Muscle layer of duodenum (tissue), 2 donors: Measurements from ENCODE around the gene SUN5.
"Not testable (repeated sequence)": the region's sequence is repeated elsewhere in the genome, so short reads cannot be mapped to it uniquely, and the experiment has no call there.

Experiments used
- H3K27ac ChIP-seq: one replicate; pipeline ENCODE4 v1.7.0; 2013; ENCODE audit warnings: mild to moderate bottlenecking, low read length
- H3K27me3 ChIP-seq: one replicate; pipeline ENCODE4 v1.7.0; 2013; ENCODE audit warnings: low read depth, mild to moderate bottlenecking, control low read depth, low read length
- H3K36me3 ChIP-seq, 2 donors: one replicate each; pipeline ENCODE4 v1.7.0; 2013; ENCODE audit warnings: low read length in 2 of 2, control low read depth in 1 of 2, mild to moderate bottlenecking in 1 of 2; ENCODE audit not compliant: insufficient read depth in 2 of 2, control insufficient read depth in 1 of 2
- H3K4me1 ChIP-seq, 2 donors: one replicate each; pipeline ENCODE4 v1.7.0; 2013; ENCODE audit warnings: low read length in 2 of 2, mild to moderate bottlenecking in 2 of 2, control low read depth in 1 of 2, moderate library complexity in 1 of 2; ENCODE audit not compliant: insufficient read depth in 2 of 2, control insufficient read depth in 1 of 2
- H3K4me3 ChIP-seq, 2 donors: one replicate each; pipeline ENCODE4 v1.7.0; 2013; ENCODE audit warnings: low read length in 2 of 2, low read depth in 1 of 2, mild to moderate bottlenecking in 1 of 2
- H3K9me3 ChIP-seq, 2 donors: one replicate each; pipeline ENCODE4 v1.7.0; 2013; ENCODE audit warnings: low read length in 2 of 2, control low read depth in 1 of 2, mild to moderate bottlenecking in 1 of 2; ENCODE audit not compliant: control insufficient read depth in 1 of 2
- donor health status: healthy.

Gene SUN5, protein sequence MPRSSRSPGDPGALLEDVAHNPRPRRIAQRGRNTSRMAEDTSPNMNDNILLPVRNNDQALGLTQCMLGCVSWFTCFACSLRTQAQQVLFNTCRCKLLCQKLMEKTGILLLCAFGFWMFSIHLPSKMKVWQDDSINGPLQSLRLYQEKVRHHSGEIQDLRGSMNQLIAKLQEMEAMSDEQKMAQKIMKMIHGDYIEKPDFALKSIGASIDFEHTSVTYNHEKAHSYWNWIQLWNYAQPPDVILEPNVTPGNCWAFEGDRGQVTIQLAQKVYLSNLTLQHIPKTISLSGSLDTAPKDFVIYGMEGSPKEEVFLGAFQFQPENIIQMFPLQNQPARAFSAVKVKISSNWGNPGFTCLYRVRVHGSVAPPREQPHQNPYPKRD

DNA sequence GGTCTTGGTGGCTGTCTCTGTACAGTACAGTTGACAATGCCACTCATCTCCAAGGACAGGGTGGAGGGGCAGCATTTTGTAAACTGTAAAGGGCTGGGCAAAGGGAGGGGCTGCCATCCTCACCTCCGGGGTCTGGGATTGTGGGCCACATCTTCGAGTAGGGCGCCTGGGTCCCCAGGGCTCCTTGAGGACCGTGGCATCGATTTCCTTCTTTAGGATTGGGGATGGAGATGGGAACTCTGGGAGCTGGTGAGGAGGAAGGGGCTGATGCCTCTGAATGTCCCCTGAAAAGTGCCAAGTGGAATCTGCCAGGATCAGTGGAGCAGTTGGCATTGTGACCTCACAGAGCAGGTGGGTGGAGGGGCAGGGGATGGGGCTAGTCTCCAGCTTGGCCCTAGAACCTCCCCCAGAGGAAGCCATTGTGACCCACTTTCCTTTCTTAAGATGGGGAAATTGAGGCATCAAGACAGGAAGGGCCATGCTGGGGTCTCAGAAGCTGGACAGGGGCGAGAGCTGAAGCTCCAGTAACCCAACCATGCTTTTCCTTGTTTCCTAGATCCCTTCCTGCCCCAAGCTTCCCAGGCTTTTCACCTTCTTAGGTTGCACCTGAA is at the start of gene SUN5:
SUN5 (minus strand) TSS at position 293 of the 611 bp plus-strand sequence; CDS start at position 200, 93 bp downstream.
- Histone ChIP-seq H3K36me3 (no peaks in the 10 kb centered on the region), H3K9me3 (peaks cover 0 to 7% of the 10 kb centered on the region in 2 donors), H3K27ac (no peak within 1 kb of the TSS), H3K4me1 (no peaks in the 10 kb centered on the region), H3K4me3 (no peak within 1 kb of the TSS), H3K27me3 (no peaks in the 10 kb centered on the region)

DNA sequence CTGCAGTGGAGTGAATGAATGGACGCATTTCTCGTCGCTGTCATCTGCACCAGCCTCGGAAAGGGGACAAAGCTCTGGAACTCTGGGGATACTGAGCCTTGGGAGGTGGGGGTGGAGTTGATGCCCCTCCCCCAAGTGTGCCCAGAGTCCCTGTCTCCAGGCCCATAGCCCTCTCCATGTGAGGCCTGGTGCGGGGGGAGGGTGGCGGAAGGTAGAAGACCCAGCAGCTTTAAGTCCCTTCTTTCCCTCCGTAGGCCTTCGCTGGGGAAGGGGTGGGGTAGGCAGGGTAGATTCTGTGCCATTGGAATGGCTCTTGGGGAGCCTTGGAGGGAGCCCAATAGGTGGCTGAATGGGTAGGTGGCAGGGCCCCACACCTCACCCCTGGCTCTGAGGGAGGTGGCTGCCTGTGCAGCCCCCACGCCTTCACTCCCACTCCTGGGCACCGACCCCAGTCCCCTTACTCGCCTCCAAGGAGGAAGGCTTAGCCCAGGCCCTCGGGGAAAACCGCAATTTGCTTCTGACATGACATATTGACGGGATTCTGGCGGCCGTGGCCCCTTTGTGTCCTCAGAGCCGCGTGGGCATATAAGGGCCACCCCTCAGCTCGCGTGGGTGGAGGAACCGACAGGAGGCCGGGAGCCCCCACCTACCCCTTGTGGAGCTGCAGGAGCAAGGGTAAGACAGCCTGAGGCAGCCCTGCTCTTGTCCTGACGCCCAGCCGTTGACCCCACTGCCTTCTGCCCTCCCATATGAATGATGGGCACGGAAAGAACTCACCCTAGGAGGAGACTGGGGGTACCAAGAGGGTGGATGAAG is 49.3 kb upstream of the SUN5 start, which contains the start of gene BPIFB3:
BPIFB3 (plus strand) TSS at position 613 of the 816 bp plus-strand sequence. CDS start 1,533 bp downstream, outside the sequence.
- no peaks in the 10 kb centered on the region for H3K4me1 ChIP-seq
- no peak within 1 kb of the TSS for H3K27ac ChIP-seq
- no peaks in the 10 kb centered on the region for H3K36me3 ChIP-seq
- H3K9me3 ChIP-seq = no peaks in the 10 kb centered on the region
- no peak within 1 kb of the TSS for H3K4me3 ChIP-seq
- no peaks in the 10 kb centered on the region for H3K27me3 ChIP-seq

DNA sequence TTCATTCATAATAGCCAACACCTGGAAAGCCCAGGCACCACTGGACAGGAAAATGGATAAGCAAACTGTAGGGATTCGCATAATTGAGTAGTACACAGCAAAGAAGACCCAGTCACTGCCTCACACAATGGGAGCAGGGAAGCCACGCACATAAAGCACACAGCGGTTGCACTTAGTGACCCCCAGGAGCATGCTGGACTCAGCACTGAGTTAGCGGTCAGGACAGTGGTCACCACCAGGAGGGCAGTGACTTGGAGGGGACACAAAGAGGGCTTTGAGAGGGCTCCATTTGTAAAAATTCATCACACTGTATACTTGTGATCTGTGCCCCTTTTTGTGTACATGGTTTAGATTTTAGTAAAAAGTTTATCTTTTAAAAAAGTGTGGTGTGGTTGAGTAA is 47.1 kb upstream of the SUN5 start:
- H3K4me1 ChIP-seq = no peaks in the 10 kb centered on the region
- no peaks in the 10 kb centered on the region for H3K27me3 ChIP-seq
- H3K4me3 ChIP-seq = no peak overlapping the region
- H3K27ac ChIP-seq = no peak overlapping the region
- no peaks in the 10 kb centered on the region for H3K9me3 ChIP-seq
- H3K36me3 ChIP-seq = no peaks in the 10 kb centered on the region

DNA sequence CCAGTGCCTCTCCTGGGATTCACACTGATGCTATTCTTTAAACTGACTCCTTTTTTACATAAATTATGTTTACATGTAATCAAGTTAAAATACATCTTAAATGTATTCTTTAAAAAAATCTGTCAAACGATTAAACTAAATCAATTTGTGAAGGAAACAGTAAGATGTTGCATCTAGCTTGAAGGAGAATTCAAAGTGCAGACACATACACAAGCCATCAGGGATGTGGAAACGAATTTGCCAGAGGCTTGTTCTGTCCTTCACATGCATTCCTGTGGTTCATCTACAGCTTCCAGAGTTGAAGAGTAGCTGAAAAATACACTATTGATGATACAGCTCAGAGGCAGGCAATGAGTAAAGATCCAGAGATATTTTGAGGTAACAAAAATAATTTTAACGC is 42.2 kb upstream of the SUN5 start:
- no peak overlapping the region for H3K27ac ChIP-seq
- no peak overlapping the region for H3K4me3 ChIP-seq

DNA sequence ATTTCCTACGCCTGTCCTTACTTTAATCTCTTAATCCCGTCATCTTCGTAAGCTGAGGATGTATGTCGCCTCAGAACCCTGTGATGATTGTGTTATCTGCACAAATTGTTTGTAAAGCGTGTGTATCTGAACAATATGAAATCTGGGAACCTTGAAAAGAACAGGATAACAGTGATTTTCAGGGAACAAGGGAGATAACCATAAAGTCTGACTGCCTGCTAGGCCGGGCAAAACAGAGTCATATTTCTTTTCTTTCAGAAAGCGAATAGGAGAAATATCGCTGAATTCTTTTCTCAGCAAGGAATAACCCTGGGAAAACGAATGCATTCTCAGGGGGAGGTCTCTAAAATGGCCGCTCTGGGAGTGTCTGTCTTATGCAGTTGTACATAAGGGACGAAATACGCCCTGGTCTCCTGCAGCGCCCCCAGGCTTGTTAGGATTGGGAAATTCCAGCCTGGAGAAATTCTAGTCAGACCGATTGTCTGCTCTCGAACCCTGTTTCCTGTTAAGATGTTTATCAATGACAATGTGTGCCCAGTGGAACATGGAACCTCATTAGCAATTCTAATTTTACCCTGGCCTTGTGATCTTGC is 41.0 kb upstream of the SUN5 start:
- not testable (repeated sequence) for H3K4me1 ChIP-seq, H3K27ac ChIP-seq, H3K4me3 ChIP-seq, H3K27me3 ChIP-seq, H3K36me3 ChIP-seq
- H3K9me3 ChIP-seq = peaks cover 5 to 13% of the 10 kb centered on the region in 2 donors

More for the DNA sequence above, 42.2 kb upstream of the SUN5 start:
- Histone ChIP-seq H3K4me1 (no peaks in the 10 kb centered on the region), H3K27me3 (no peaks in the 10 kb centered on the region), H3K36me3 (no peaks in the 10 kb centered on the region), H3K9me3 (peaks cover 5 to 13% of the 10 kb centered on the region in 2 donors)

DNA sequence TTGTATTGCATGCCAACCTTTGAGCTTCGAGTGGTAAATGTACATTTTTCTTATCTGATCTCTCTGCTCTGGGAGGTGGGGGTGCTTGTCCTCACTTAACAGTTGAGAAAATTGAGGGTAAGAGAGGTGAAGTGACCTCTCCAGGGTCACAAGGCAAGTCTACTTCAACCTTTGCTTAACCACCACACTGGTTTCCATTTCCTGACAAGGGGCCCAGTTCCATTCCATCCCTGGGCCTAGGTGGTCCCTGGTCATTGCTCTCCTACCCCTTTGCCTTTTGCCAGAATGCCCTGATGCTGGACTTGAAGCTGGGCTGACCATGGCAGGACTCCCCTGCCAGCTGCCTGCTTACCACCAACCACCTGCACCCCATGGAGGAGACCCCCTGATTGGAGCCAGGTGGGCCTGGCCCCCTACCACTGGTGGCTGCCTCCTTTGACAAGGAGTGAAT is 39.5 kb upstream of the SUN5 start:
- Histone ChIP-seq H3K36me3 (no peaks in the 10 kb centered on the region), H3K9me3 (peaks cover 5 to 13% of the 10 kb centered on the region in 2 donors), H3K4me1 (no peaks in the 10 kb centered on the region), H3K4me3 (no peak overlapping the region), H3K27me3 (no peaks in the 10 kb centered on the region), H3K27ac (no peak overlapping the region)

DNA sequence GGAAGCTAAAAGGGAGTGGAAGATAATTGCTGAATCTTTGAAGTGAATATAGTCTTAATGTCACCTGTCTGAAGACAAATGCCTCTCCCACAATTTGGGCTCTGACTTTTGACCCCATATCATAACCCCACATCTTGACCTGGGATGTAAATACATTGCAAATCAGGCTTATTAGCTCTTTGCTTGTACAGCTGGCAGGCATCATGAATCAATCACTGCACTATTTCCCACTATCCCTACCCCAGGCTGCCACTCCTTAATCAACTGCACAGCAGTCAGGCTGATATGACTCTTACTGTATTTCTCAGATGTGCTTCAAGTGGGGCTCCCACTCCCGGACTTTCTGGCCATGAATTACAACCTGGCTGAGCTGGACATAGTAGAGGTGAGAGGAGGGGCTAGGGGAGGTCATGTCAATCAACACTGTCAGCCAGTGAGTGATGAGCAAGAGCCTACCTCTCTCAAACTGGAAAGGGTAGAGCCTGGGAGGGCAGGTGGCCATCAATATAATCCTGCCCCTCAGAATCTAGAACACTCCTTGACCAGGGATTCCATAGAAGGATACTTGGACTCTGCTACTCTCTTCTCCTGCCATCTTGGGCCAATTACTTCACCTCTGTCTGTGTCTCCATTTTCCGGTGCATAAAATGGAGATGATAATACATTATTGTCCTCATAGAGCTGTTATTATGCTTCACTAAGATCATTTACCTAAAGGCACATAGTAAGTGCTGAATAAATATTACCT is 38.9 kb upstream of the SUN5 start:
- no peaks in the 10 kb centered on the region for H3K4me1 ChIP-seq
- H3K27ac ChIP-seq = no peak overlapping the region
- peaks cover 5 to 13% of the 10 kb centered on the region in 2 donors for H3K9me3 ChIP-seq
- H3K27me3 ChIP-seq = no peaks in the 10 kb centered on the region
- H3K4me3 ChIP-seq = no peak overlapping the region
- no peaks in the 10 kb centered on the region for H3K36me3 ChIP-seq

DNA sequence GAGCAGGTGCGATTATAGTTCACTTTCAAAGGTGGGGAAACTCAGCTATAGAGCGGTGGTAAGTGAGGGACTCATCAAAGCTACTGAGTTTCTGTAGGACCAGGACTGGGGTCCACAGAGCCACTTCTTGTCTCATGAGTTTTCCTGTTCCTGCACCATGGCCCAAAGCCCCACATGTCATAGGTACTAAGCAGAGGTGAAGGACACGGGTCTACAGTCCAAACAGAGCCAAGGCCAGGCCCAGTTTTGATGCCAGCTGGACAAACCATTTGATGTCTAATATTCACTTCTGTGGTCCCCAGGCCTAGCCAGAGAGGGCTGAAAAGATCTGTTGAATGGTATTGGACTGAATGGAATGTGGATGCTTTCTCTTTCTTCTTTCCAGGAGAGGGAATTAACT is 38.2 kb upstream of the SUN5 start:
- Histone ChIP-seq H3K36me3 (no peaks in the 10 kb centered on the region), H3K4me3 (no peak overlapping the region), H3K4me1 (no peaks in the 10 kb centered on the region), H3K27me3 (no peaks in the 10 kb centered on the region), H3K9me3 (peaks cover 5 to 13% of the 10 kb centered on the region in 2 donors), H3K27ac (no peak overlapping the region)

DNA sequence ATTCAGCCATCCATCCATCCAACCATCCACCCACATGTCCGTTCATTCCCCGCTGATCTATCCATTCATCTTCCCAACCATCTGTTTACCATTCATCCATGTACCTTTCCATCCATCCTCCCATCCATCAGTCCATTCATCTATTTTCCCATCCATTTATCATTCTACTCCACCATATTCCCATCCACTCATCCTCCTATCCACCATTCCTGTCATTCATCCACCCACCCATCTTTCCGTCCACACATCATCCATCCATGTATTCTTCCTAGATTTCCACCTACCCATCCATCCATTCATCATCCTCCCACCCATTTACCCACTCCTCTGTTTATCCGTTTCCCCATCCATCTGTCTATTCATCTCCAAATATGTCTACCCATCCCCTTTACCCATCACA is 34.0 kb upstream of the SUN5 start:
- H3K9me3 ChIP-seq = peaks cover 0 to 2% of the 10 kb centered on the region in 2 donors
- H3K36me3 ChIP-seq = no peaks in the 10 kb centered on the region
- H3K4me1 ChIP-seq = no peaks in the 10 kb centered on the region
- no peaks in the 10 kb centered on the region for H3K27me3 ChIP-seq
- no peak overlapping the region for H3K4me3 ChIP-seq
- H3K27ac ChIP-seq = no peak overlapping the region

DNA sequence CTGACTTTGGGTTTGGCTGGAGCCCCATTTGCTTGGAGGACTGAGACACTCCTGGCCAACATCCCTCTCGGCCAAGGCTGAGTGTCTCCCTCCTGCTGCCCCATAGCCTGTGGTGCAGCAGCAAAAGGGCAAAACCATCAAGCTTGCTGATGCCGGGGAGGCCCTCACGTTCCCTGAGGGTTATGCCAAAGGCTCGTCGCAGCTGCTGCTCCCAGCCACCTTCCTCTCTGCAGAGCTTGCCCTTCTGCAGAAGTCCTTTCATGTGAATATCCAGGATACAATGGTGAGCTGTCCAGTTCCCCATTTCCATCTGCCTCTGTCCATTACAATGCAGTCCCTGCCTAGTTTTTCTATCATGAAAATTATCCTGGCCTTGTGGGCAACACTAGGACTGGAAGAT is 33.2 kb upstream of the SUN5 start:
- no peak overlapping the region for H3K4me3 ChIP-seq
- peaks cover 0 to 8% of the 10 kb centered on the region in 2 donors for H3K9me3 ChIP-seq

More for the DNA sequence above, 33.2 kb upstream of the SUN5 start:
- Histone ChIP-seq H3K36me3 (no peaks in the 10 kb centered on the region), H3K27me3 (no peaks in the 10 kb centered on the region), H3K27ac (no peak overlapping the region), H3K4me1 (no peaks in the 10 kb centered on the region)
